HCT116 (cell line): ENCODE results near the gene MTMR1. TPM values are rescaled to one million over a fixed set of nuclear protein-coding genes. Genes with fewer than 3 reads are reported as not detected.

Source experiments
- ATAC-seq: fragments of 200-7000 bp; cut with Tn5 transposase; 2 replicates; pipeline ENCODE4 v1.9.1; 2020; ENCODE audit warnings: mild to moderate bottlenecking, moderate library complexity
- BruUV-seq: library from RNA; stranded (reverse); fragments of 400-500 nt; replicated peaks from 2 replicates; lab custom pipeline; 2021; lab: Mats Ljungman, UMichigan
- CTCF ChIA-PET: fragments of 300-600 bp; sonication (Branson Sonifier 250); formaldehyde crosslinking; loops from one replicate; lab custom pipeline; 2021; ENCODE audit warnings: antibody characterized with exemption; lab: Charles Lee
- POLR2A ChIA-PET: fragments of 300-600, 350-600 bp; sonication (Branson Sonifier 250); formaldehyde crosslinking; loops from one replicate; lab custom pipeline; 2021; ENCODE audit warnings: antibody characterized with exemption; lab: Charles Lee
- RAD21 ChIA-PET, 2 experiments: fragments of 300-600 bp; sonication (Branson Sonifier 250); formaldehyde crosslinking; loops; one replicate each; lab custom pipeline; 2023; ENCODE audit warnings: low total read pairs in 2 of 2; ENCODE audit not compliant: uncharacterized antibody in 2 of 2, unreplicated experiment in 2 of 2, low non-redundant PET in 1 of 2; lab: Charles Lee
- DNase-seq: peaks from one replicate; pipeline ENCODE4 v3.0.0-alpha.2; 2010; ENCODE audit warnings: low read depth, low spot score
- H2AFZ ChIP-seq: fragments of 200-600 bp; shearing (Covaris generic), sonication (generic); 2 replicates; pipeline ENCODE4 v1.6.1; 2017; ENCODE audit warnings: low read depth, mixed run types, mixed read lengths, antibody characterized with exemption, low read length; ENCODE audit not compliant: poor library complexity, severe bottlenecking
- H3K27ac ChIP-seq: 2 replicates; pipeline ENCODE4 v1.5.1; 2012; ENCODE audit warnings: low read depth, low read length
- H3K27me3 ChIP-seq: fragments of 200-600 bp; sonication (generic); 2 replicates; pipeline ENCODE4 v1.6.1; 2016; ENCODE audit warnings: mixed run types, low read length, mixed read lengths; ENCODE audit not compliant: insufficient read depth
- H3K36me3 ChIP-seq, 2 experiments: fragments of 200-500 bp in 1 of 2; fragments of 200-600 bp in 1 of 2; sonication (Bioruptor generic) in 1 of 2; sonication (generic) in 1 of 2; 2 replicates each; pipeline versions ENCODE4 v1.5.1 to v1.6.1; 2014 to 2016; ENCODE audit warnings: low read length in 2 of 2, inconsistent platforms in 1 of 2, mixed read lengths in 1 of 2, mixed run types in 1 of 2; ENCODE audit not compliant: insufficient read depth in 2 of 2, control insufficient read depth in 1 of 2
- H3K4me1 ChIP-seq, 2 experiments: fragments of 200-600 bp in 1 of 2; sonication (generic) in 1 of 2; 2 replicates each; pipeline versions ENCODE4 v1.5.1 to v1.6.1; 2012 to 2017; ENCODE audit warnings: low read length in 2 of 2, inconsistent platforms in 1 of 2, mild to moderate bottlenecking in 1 of 2, mixed read lengths in 1 of 2, mixed run types in 1 of 2, moderate library complexity in 1 of 2; ENCODE audit not compliant: insufficient read depth in 2 of 2, control insufficient read depth in 1 of 2
- H3K4me2 ChIP-seq: fragments of 200-600 bp; sonication (generic); 2 replicates; pipeline ENCODE4 v1.6.1; 2017; ENCODE audit warnings: mixed run types, low read length, mixed read lengths
- H3K4me3 ChIP-seq, 2 experiments: fragments of 200-600 bp in 1 of 2; sonication (generic) in 1 of 2; replicated peaks in 1 of 2; 2 replicates each; pipeline ENCODE4 v1.5.1; 2011 to 2016; ENCODE audit warnings: low read length in 2 of 2, control low read depth in 1 of 2, low read depth in 1 of 2, mild to moderate bottlenecking in 1 of 2, mixed read lengths in 1 of 2, mixed run types in 1 of 2
- H3K79me2 ChIP-seq: fragments of 200-600 bp; sonication (generic); 2 replicates; pipeline ENCODE4 v1.6.1; 2017; ENCODE audit warnings: mild to moderate bottlenecking, mixed run types, low read length, moderate library complexity, mixed read lengths; ENCODE audit not compliant: insufficient read depth
- H3K9ac ChIP-seq: fragments of 200-600 bp; sonication (generic); 2 replicates; pipeline ENCODE4 v1.6.1; 2016; ENCODE audit warnings: low read length, mixed read lengths
- H3K9me2 ChIP-seq: fragments of 200-600 bp; sonication (generic), shearing (Covaris generic); 2 replicates; pipeline ENCODE4 v1.6.1; 2017; ENCODE audit warnings: mixed run types, mild to moderate bottlenecking, moderate library complexity; ENCODE audit not compliant: insufficient read depth
- H3K9me3 ChIP-seq, 2 experiments: fragments of 200-500 bp in 1 of 2; fragments of 200-600 bp in 1 of 2; sonication (Bioruptor generic) in 1 of 2; sonication (generic) in 1 of 2; 2 replicates each; pipeline ENCODE4 v1.6.1; 2014 to 2017; ENCODE audit warnings: low read length in 2 of 2, mixed read lengths in 2 of 2, inconsistent platforms in 1 of 2, low read depth in 1 of 2, mild to moderate bottlenecking in 1 of 2, mixed run types in 1 of 2, moderate library complexity in 1 of 2; ENCODE audit not compliant: control insufficient read depth in 1 of 2, insufficient read depth in 1 of 2
- H4K20me1 ChIP-seq: fragments of 200-600 bp; sonication (generic), shearing (Covaris generic); 2 replicates; pipeline ENCODE4 v1.6.1; 2017; ENCODE audit warnings: mixed run types, mild to moderate bottlenecking, moderate library complexity; ENCODE audit not compliant: insufficient read depth
- CBX3 ChIP-seq: IDR thresholded peaks from 2 replicates; pipeline ENCODE4 v1.6.1; 2012; ENCODE audit warnings: low read depth
- CTCF ChIP-seq, 3 experiments: fragments of 200-600 bp in 1 of 3; sonication (generic) in 1 of 3; IDR thresholded peaks in 2 of 3; conservative IDR thresholded peaks in 1 of 3; 2 replicates each; pipeline ENCODE4 v1.5.1; 2012 to 2017; ENCODE audit warnings: low read depth in 2 of 3, low read length in 2 of 3, antibody characterized with exemption in 1 of 3, borderline replicate concordance in 1 of 3, control low read depth in 1 of 3, mild to moderate bottlenecking in 1 of 3, mixed read lengths in 1 of 3, mixed run types in 1 of 3, moderate library complexity in 1 of 3; ENCODE audit not compliant: insufficient read depth in 1 of 3
- ELF1 ChIP-seq: IDR thresholded peaks from 2 replicates; pipeline ENCODE4 v1.6.1; 2012; ENCODE audit warnings: low read depth, borderline replicate concordance
- EZH2 ChIP-seq: fragments of 200-600 bp; sonication (generic); IDR thresholded peaks from 2 replicates; pipeline ENCODE4 v1.6.1; 2017; ENCODE audit warnings: antibody characterized with exemption, mixed run types
- EZH2phosphoT487 ChIP-seq: fragments of 200-600 bp; IDR thresholded peaks from 2 replicates; pipeline ENCODE4 v1.6.1; 2018; ENCODE audit warnings: antibody characterized with exemption, borderline replicate concordance
- FOSL1 ChIP-seq: IDR thresholded peaks from 2 replicates; pipeline ENCODE4 v1.6.1; 2012; ENCODE audit warnings: low read depth
- JUND ChIP-seq: IDR thresholded peaks from 2 replicates; pipeline ENCODE4 v1.6.1; 2012
- POLR2AphosphoS5 ChIP-seq: IDR thresholded peaks from 2 replicates; pipeline ENCODE4 v1.6.1; 2011; ENCODE audit warnings: mild to moderate bottlenecking, low read depth, low read length, moderate library complexity
- SIN3A ChIP-seq: IDR thresholded peaks from 2 replicates; pipeline ENCODE4 v1.6.1; 2012; ENCODE audit warnings: low read depth
- SP1 ChIP-seq: IDR thresholded peaks from 2 replicates; pipeline ENCODE4 v1.6.1; 2012; ENCODE audit warnings: low read depth
- YY1 ChIP-seq: IDR thresholded peaks from 2 replicates; pipeline ENCODE4 v1.6.1; 2011; ENCODE audit warnings: low read length, low read depth, moderate library complexity, mild to moderate bottlenecking; ENCODE audit not compliant: insufficient replicate concordance; ENCODE audit errors: extremely low read depth
- ZBTB33 ChIP-seq: IDR thresholded peaks from 2 replicates; pipeline ENCODE4 v1.6.1; 2011; ENCODE audit warnings: mild to moderate bottlenecking, low read length, moderate library complexity; ENCODE audit not compliant: insufficient replicate concordance; ENCODE audit errors: extremely low read depth
- ZFX ChIP-seq: fragments of 450-650 bp; IDR thresholded peaks from 2 replicates; pipeline ENCODE4 v1.6.1; 2017
- intact Hi-C: fragments of 100-400 bp; cut with micrococcal nuclease; formaldehyde crosslinking; loops from 2 replicates; pipeline ENCODE4 v1.10.0; 2022
- total RNA-seq: library from RNA; stranded (reverse); gene quantifications from one replicate; pipeline ENCODE4 v1.2.1, GENCODE V29; 2021; ENCODE audit not compliant: unreplicated experiment

The MTMR1 gene
- total RNA-seq, 1 experiment from 2014 or later: 20.0 TPM

DNA sequence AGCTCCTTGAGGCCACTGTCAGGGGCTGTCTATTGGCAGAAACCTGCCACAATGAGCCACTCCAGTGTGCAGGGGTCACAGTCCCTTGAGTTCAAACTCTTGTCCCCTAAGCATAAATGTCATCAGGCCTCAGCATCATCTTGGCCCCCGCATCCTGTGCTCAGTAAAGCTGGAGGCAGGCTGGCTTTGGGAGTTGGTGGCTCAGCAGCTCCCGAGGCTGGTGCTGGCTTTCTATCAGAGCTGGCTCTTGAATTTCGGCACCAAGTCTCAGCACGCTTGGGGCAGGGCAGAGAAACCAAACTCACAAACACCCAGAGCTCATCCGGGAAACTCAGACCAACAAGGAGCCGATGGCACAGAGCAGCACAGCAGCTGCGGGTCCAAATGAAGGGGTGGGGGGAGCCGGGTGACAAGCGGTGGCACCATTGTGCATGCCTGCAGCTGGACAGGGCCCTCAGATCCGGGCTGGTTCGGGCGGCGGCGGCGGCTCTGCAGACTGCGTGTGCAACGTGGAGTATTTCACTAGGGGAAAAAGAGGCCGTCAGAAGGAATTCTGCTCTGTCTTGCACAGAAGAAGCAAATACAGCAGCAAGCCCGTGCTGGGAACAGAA is 75.5 kb downstream of the MTMR1 start:
- Histone ChIP-seq H4K20me1 (no peaks in the 10 kb centered on the region), H2AFZ (no peak overlapping the region), H3K4me2 (no peak overlapping the region), H3K36me3 (no peaks in the 10 kb centered on the region), H3K9me3 (no peaks in the 10 kb centered on the region), H3K9me2 (no peaks in the 10 kb centered on the region), H3K79me2 (no peaks in the 10 kb centered on the region), H3K27ac (no peak overlapping the region), H3K27me3 (no peaks in the 10 kb centered on the region), H3K4me3 (no peak overlapping the region), H3K4me1 (no peaks in the 10 kb centered on the region), H3K9ac (no peak overlapping the region)
- ATAC-seq (no peak), DNase-seq (no peak)
- TF ChIP-seq POLR2AphosphoS5: no peak
- TF ChIP-seq CTCF (IDR thresholded peaks at IDR 0.05 in 2 of 3, conservative IDR thresholded peaks at IDR 0.05 in 1 of 3; ENCODE audit: borderline replicate concordance in 1 of 3, insufficient read depth in 1 of 3, low read depth in 2 of 3, low read length in 2 of 3): no peak
- TF ChIP-seq SIN3A: no peak
- no peak for TF ChIP-seq ZFX
- no peak for TF ChIP-seq EZH2phosphoT487
- no peak for TF ChIP-seq ZBTB33
- no peak for TF ChIP-seq YY1
- TF ChIP-seq JUND: no peak
- no peak for TF ChIP-seq EZH2
- TF ChIP-seq CBX3: no peak
- TF ChIP-seq ELF1: no peak
- TF ChIP-seq SP1: no peak
- no peak for TF ChIP-seq FOSL1
- POLR2A ChIA-PET: no interaction called here
- BruUV-seq: no TSS peak
- CTCF ChIA-PET: no interaction called here
- intact Hi-C loops: no loop called here
- RAD21 ChIA-PET: no interaction called here
